ENCODE data around the gene CEP89. TPM values are rescaled to one million over a fixed set of nuclear protein-coding genes. Genes with fewer than 3 reads are reported as not detected.
"Not testable (repeated sequence)": the region's sequence is repeated elsewhere in the genome, so short reads cannot be mapped to it uniquely, and the experiment has no call there.

CEP89 gene
- total RNA-seq, 4 donors from 2014 or later: 3.4 to 20.9 (median 9.5) TPM

GRCh38 chr19:32842061-32842460 is 129.7 kb downstream of the CEP89 start:
- Histone ChIP-seq H3K36me3 (no peaks in the 10 kb centered on the region), H3K27me3 (no peaks in the 10 kb centered on the region), H3K4me3 (no peak overlapping the region), H3K27ac (no peak overlapping the region), H3K9me3 (peaks cover 0 to 9% (median 3%) of the 10 kb centered on the region in 3 donors), H3K4me1 (no peaks in the 10 kb centered on the region)
- ATAC-seq (no peak), DNase-seq (no peak)
- intact Hi-C loops (cut with DNase I; ENCODE audit: low total_unique reads): no loop called here
- in situ Hi-C loops (cut with MboI; ENCODE audit: low sequenced_read_pairs in 4 of 4): no loop called here
- no peak for TF ChIP-seq POLR2A (IDR thresholded peaks at IDR 0.05)
- TF ChIP-seq CTCF (IDR thresholded peaks at IDR 0.05 in 4 of 5, conservative IDR thresholded peaks at IDR 0.05 in 1 of 5): no peak

- no peak overlapping the region for H3K27ac ChIP-seq
- no peaks in the 10 kb centered on the region for H3K4me1 ChIP-seq
- peaks cover 0 to 9% (median 3%) of the 10 kb centered on the region in 3 donors for H3K9me3 ChIP-seq
- in situ Hi-C loops (cut with MboI; ENCODE audit: low sequenced_read_pairs in 4 of 4) (no loop called here), intact Hi-C loops (cut with DNase I; ENCODE audit: low total_unique reads) (no loop called here)
- H3K4me3 ChIP-seq: no peak overlapping the region
- H3K36me3 ChIP-seq: no peaks in the 10 kb centered on the region
- H3K27me3 ChIP-seq: no peaks in the 10 kb centered on the region
- DNase-seq (no peak), ATAC-seq (no peak)
- TF ChIP-seq POLR2A (IDR thresholded peaks at IDR 0.05) (no peak), CTCF (IDR thresholded peaks at IDR 0.05 in 4 of 5, conservative IDR thresholded peaks at IDR 0.05 in 1 of 5) (no peak)
These were observed 134.2 kb downstream of the CEP89 start for GRCh38 chr19:32837531-32837930.

GRCh38 chr19:32833388-32833787 is 138.4 kb downstream of the CEP89 start:
- H3K27me3 ChIP-seq; DNase-seq; H3K27ac ChIP-seq; H3K4me3 ChIP-seq; ATAC-seq; H3K4me1 ChIP-seq; intact Hi-C loops (cut with DNase I; ENCODE audit: low total_unique reads); H3K9me3 ChIP-seq; in situ Hi-C loops (cut with MboI; ENCODE audit: low sequenced_read_pairs in 4 of 4); H3K36me3 ChIP-seq: not testable (repeated sequence)

GRCh38 chr19:32832825-32833224 is 138.9 kb downstream of the CEP89 start:
- H3K27ac ChIP-seq; ATAC-seq; H3K4me1 ChIP-seq; in situ Hi-C loops (cut with MboI; ENCODE audit: low sequenced_read_pairs in 4 of 4); intact Hi-C loops (cut with DNase I; ENCODE audit: low total_unique reads); H3K36me3 ChIP-seq; H3K9me3 ChIP-seq; H3K4me3 ChIP-seq; H3K27me3 ChIP-seq; DNase-seq: not testable (repeated sequence)

GRCh38 chr19:32832094-32832493 is 139.7 kb downstream of the CEP89 start:
- DNase-seq; H3K27ac ChIP-seq; H3K4me1 ChIP-seq; in situ Hi-C loops (cut with MboI; ENCODE audit: low sequenced_read_pairs in 4 of 4); ATAC-seq; H3K9me3 ChIP-seq; H3K36me3 ChIP-seq; intact Hi-C loops (cut with DNase I; ENCODE audit: low total_unique reads); H3K27me3 ChIP-seq; H3K4me3 ChIP-seq: not testable (repeated sequence)

GRCh38 chr19:32831611-32832010 is 140.1 kb downstream of the CEP89 start:
- no peaks in the 10 kb centered on the region for H3K4me1 ChIP-seq
- no peak overlapping the region for H3K27ac ChIP-seq
- no peak for DNase-seq
- no peak overlapping the region for H3K4me3 ChIP-seq
- H3K27me3 ChIP-seq: no peaks in the 10 kb centered on the region
- no peaks in the 10 kb centered on the region for H3K36me3 ChIP-seq
- in situ Hi-C loops (cut with MboI; ENCODE audit: low sequenced_read_pairs in 4 of 4): no loop called here
- H3K9me3 ChIP-seq: no peaks in the 10 kb centered on the region
- no peak for TF ChIP-seq POLR2A (IDR thresholded peaks at IDR 0.05)
- ATAC-seq: no peak
- intact Hi-C loops (cut with DNase I; ENCODE audit: low total_unique reads): no loop called here

GRCh38 chr19:32830231-32831014 is 141.3 kb downstream of the CEP89 start:
- TF ChIP-seq CTCF (IDR thresholded peaks at IDR 0.05 in 4 of 5, conservative IDR thresholded peaks at IDR 0.05 in 1 of 5): no peak
- no peak for TF ChIP-seq POLR2A (IDR thresholded peaks at IDR 0.05)
- Histone ChIP-seq H3K36me3 (no peaks in the 10 kb centered on the region), H3K4me1 (no peaks in the 10 kb centered on the region), H3K9me3 (no peaks in the 10 kb centered on the region), H3K27ac (no peak overlapping the region), H3K27me3 (no peaks in the 10 kb centered on the region), H3K4me3 (no peak overlapping the region)
- ATAC-seq: no peak
- in situ Hi-C loops (cut with MboI; ENCODE audit: low sequenced_read_pairs in 4 of 4) (no loop called here), intact Hi-C loops (cut with DNase I; ENCODE audit: low total_unique reads) (no loop called here)
- no peak for DNase-seq
